ENCODE results near the gene GHDC. TPM values are rescaled to one million over a fixed set of nuclear protein-coding genes. Genes with fewer than 3 reads are reported as not detected.
"Not testable (repeated sequence)": the region's sequence is repeated elsewhere in the genome, so short reads cannot be mapped to it uniquely, and the experiment has no call there.

GHDC gene
- total RNA-seq (1 to 10 TPM; 6.8 to 8.3 TPM), total RNA-seq (5.2 to 32.5 (median 20.1) reads per million in 172 experiments)
- 19.0 TPM for polyA plus RNA-seq (2013, experiment 1 of 2)
- 20.0 TPM for polyA plus RNA-seq (2013, experiment 2 of 2)

- peak within 1 kb of the TSS; percentile 95 for H3K4me3 Mint-ChIP-seq
- peaks cover 18% of the 10 kb centered on the region for H3K4me1 Mint-ChIP-seq (ENCODE audit: low read depth)
- no peaks in the 10 kb centered on the region for H3K27me3 Mint-ChIP-seq
- ChIA-PET POLR2A (interaction anchor here (0.7 to 3.6 kb wide), 16 partner anchors 10 to 415 kb away, joined by 3 to 23 read pairs (median 4); partner anchors contain the start of genes CNP, DHX58, HCRT and KCNH4), CTCF (interaction anchor here (0.8 to 2.5 kb wide), 6 partner anchors 10 to 128 kb away, joined by 3 to 12 read pairs (median 5); partner anchors contain the start of genes HCRT and KCNH4)
- Histone ChIP-seq H3K27me3 (ENCODE audit: control insufficient read depth in 1 of 2, insufficient read depth in 2 of 2, low read length in 2 of 2) (no peaks in the 10 kb centered on the region), H3K4me1 (ENCODE audit: insufficient read depth, low read length) (peaks cover 26% of the 10 kb centered on the region), H3K9me3 (ENCODE audit: control insufficient read depth in 1 of 2, insufficient read depth in 1 of 2, low read length in 2 of 2) (no peaks in the 10 kb centered on the region), H3K36me3 (ENCODE audit: insufficient read depth, low read length) (no peaks in the 10 kb centered on the region), H3K4me3 (ENCODE audit: low read length) (peak within 1 kb of the TSS; percentile 75), H3K27ac (ENCODE audit: low read depth in 1 of 2, low read length in 2 of 2) (peak within 1 kb of the TSS; percentile 34 to 39)
- H3K9me3 Mint-ChIP-seq: no peaks in the 10 kb centered on the region
- peaks cover 7% of the 10 kb centered on the region for H3K36me3 Mint-ChIP-seq (ENCODE audit: low read depth)
- peak; percentile 97 for ATAC-seq (ENCODE audit: poor library complexity)
- intact Hi-C loops (cut with DNase I, micrococcal nuclease): loop anchor here (1.0 to 5.0 kb wide), 3 partner anchors 13 to 72 kb away; partner anchors contain the start of genes HSPB9 (in 1 of the 2), KAT2A (in 1 of the 2) and KCNH4 (in 1 of the 2)
- peak within 1 kb of the TSS; percentile 76 for H3K27ac Mint-ChIP-seq
- DNase-seq: peak; percentile 55 to 88 (median 73)
- no peak for TF ChIP-seq CTCF (IDR thresholded peaks at IDR 0.05)
These were observed at the start of gene GHDC for GRCh38 chr17:42193969-42194899. GHDC (minus strand) TSS chr17:42194494; CDS start chr17:42193581, 913 bp downstream.

- POLR2A ChIA-PET: interaction anchor here (0.6 kb wide), 1 partner anchor 125 kb away, joined by 3 read pairs; no protein-coding TSS in a partner anchor
- TF ChIP-seq CTCF (IDR thresholded peaks at IDR 0.05): no peak
- no peak overlapping the region for H3K4me3 Mint-ChIP-seq
- Histone ChIP-seq H3K36me3 (ENCODE audit: insufficient read depth, low read length) (peaks cover 7% of the 10 kb centered on the region), H3K4me1 (ENCODE audit: insufficient read depth, low read length) (peaks cover 47% of the 10 kb centered on the region), H3K4me3 (ENCODE audit: low read length) (no peak overlapping the region), H3K27me3 (ENCODE audit: control insufficient read depth in 1 of 2, insufficient read depth in 2 of 2, low read length in 2 of 2) (no peaks in the 10 kb centered on the region), H3K27ac (ENCODE audit: low read depth in 1 of 2, low read length in 2 of 2) (no peak overlapping the region), H3K9me3 (ENCODE audit: control insufficient read depth in 1 of 2, insufficient read depth in 1 of 2, low read length in 2 of 2) (no peaks in the 10 kb centered on the region)
- CTCF ChIA-PET: interaction anchor here (1.4 to 2.5 kb wide), 2 partner anchors 21 to 69 kb away, joined by 3 to 11 read pairs; no protein-coding TSS in a partner anchor
- intact Hi-C loops (cut with DNase I, micrococcal nuclease): no loop called here
- H3K27ac Mint-ChIP-seq: peak overlapping the region; percentile 54
- DNase-seq: no peak
- no peaks in the 10 kb centered on the region for H3K27me3 Mint-ChIP-seq
- peaks cover 61% of the 10 kb centered on the region for H3K4me1 Mint-ChIP-seq (ENCODE audit: low read depth)
- no peak for ATAC-seq (ENCODE audit: poor library complexity)
- no peaks in the 10 kb centered on the region for H3K9me3 Mint-ChIP-seq
- H3K36me3 Mint-ChIP-seq (ENCODE audit: low read depth): peaks cover 8% of the 10 kb centered on the region
These were observed 49.2 kb upstream of the GHDC start for GRCh38 chr17:42243493-42243982.

GRCh38 chr17:42241871-42242270 lies 47.6 kb upstream of the GHDC start:
- intact Hi-C loops (cut with DNase I, micrococcal nuclease): no loop called here
- POLR2A ChIA-PET: interaction anchor here (0.7 kb wide), 1 partner anchor 54 kb away, joined by 3 read pairs; no protein-coding TSS in a partner anchor
- Mint-ChIP-seq H3K4me3 (no peak overlapping the region), H3K36me3 (ENCODE audit: low read depth) (peaks cover 6% of the 10 kb centered on the region), H3K9me3 (no peaks in the 10 kb centered on the region), H3K27me3 (no peaks in the 10 kb centered on the region), H3K27ac (peak overlapping the region; percentile 52), H3K4me1 (ENCODE audit: low read depth) (peaks cover 55% of the 10 kb centered on the region)
- TF ChIP-seq CTCF (IDR thresholded peaks at IDR 0.05): no peak
- Histone ChIP-seq H3K4me3 (ENCODE audit: low read length) (no peak overlapping the region), H3K36me3 (ENCODE audit: insufficient read depth, low read length) (peaks cover 7% of the 10 kb centered on the region), H3K27me3 (ENCODE audit: control insufficient read depth in 1 of 2, insufficient read depth in 2 of 2, low read length in 2 of 2) (no peaks in the 10 kb centered on the region), H3K27ac (ENCODE audit: low read depth in 1 of 2, low read length in 2 of 2) (no peak overlapping the region), H3K4me1 (ENCODE audit: insufficient read depth, low read length) (peaks cover 39% of the 10 kb centered on the region), H3K9me3 (ENCODE audit: control insufficient read depth in 1 of 2, insufficient read depth in 1 of 2, low read length in 2 of 2) (no peaks in the 10 kb centered on the region)
- DNase-seq (no peak), ATAC-seq (ENCODE audit: poor library complexity) (no peak)
- CTCF ChIA-PET: no interaction called here

- H3K36me3 ChIP-seq (ENCODE audit: insufficient read depth, low read length); H3K27ac ChIP-seq (ENCODE audit: low read depth in 1 of 2, low read length in 2 of 2); H3K4me3 Mint-ChIP-seq; H3K9me3 Mint-ChIP-seq; H3K4me3 ChIP-seq (ENCODE audit: low read length); DNase-seq; H3K36me3 Mint-ChIP-seq (ENCODE audit: low read depth); intact Hi-C loops (cut with DNase I, micrococcal nuclease); H3K9me3 ChIP-seq (ENCODE audit: control insufficient read depth in 1 of 2, insufficient read depth in 1 of 2, low read length in 2 of 2); H3K27me3 Mint-ChIP-seq; ATAC-seq (ENCODE audit: poor library complexity); H3K27me3 ChIP-seq (ENCODE audit: control insufficient read depth in 1 of 2, insufficient read depth in 2 of 2, low read length in 2 of 2): not testable (repeated sequence)
- Mint-ChIP-seq H3K27ac (peak overlapping the region; percentile 60), H3K4me1 (ENCODE audit: low read depth) (peaks cover 55% of the 10 kb centered on the region)
- peaks cover 33% of the 10 kb centered on the region for H3K4me1 ChIP-seq (ENCODE audit: insufficient read depth, low read length)
- ChIA-PET CTCF (interaction anchor here (0.7 to 1.1 kb wide), 2 partner anchors 19 to 35 kb away, joined by 3 read pairs; no protein-coding TSS in a partner anchor), POLR2A (interaction anchor here (1.0 to 1.7 kb wide), 2 partner anchors 8 to 12 kb away, joined by 3 to 4 read pairs; no protein-coding TSS in a partner anchor)
These were observed 46.6 kb upstream of the GHDC start for GRCh38 chr17:42240863-42241262.

Measured in CD4-positive, alpha-beta T cell (primary cell).